Measurements from ENCODE around the gene CHD1. TPM values are rescaled to one million over a fixed set of nuclear protein-coding genes. Genes with fewer than 3 reads are reported as not detected.

Gene CHD1
- total and polyA plus RNA-seq, 9 of the 15 experiments (the other 6 are each of a cell fraction or from before 2014, with no cell fraction given), result 27.3 to 133 (median 58.7) TPM

- no peak for TF ChIP-seq PKNOX1 (IDR thresholded peaks at IDR 0.05)
- no peak for TF ChIP-seq ATF1 (CRISPR knock-in tag; IDR thresholded peaks at IDR 0.05)
- TF ChIP-seq ATF1 (tag; IDR thresholded peaks at IDR 0.05), result peak; percentile 83; the same call in 1 of the 2 replicates
- no peak for TF ChIP-seq CLOCK (CRISPR knock-in tag; IDR thresholded peaks at IDR 0.05; ENCODE audit: borderline replicate concordance)
- TF ChIP-seq SPI1 (IDR thresholded peaks at IDR 0.05; ENCODE audit: borderline replicate concordance, low read depth, low read length), result peak; percentile 44; the same call in 1 of the 2 replicates
- no peak for TF ChIP-seq ZNF24 (IDR thresholded peaks at IDR 0.05)
- peak; percentile 1; the same call in 1 of the 2 replicates for TF ChIP-seq MYC (IDR thresholded peaks at IDR 0.05; ENCODE audit: low read depth, low read length)
- no peak for TF ChIP-seq MYC (CRISPR knock-in tag; IDR thresholded peaks at IDR 0.05; ENCODE audit: borderline replicate concordance, low read depth)
- peak in 1 of 2 experiments; percentile 92; a peak in 1 of 4 replicates for TF ChIP-seq FOXK2 (conservative IDR thresholded peaks at IDR 0.05 in 1 of 2, IDR thresholded peaks at IDR 0.05 in 1 of 2; ENCODE audit: low read depth in 2 of 2)
- TF ChIP-seq ZNF197 (CRISPR knock-in tag; IDR thresholded peaks at IDR 0.05; ENCODE audit: low read depth), result no peak
- peak; percentile 43 for TF ChIP-seq ZBTB40 (IDR thresholded peaks at IDR 0.05)
- no peak for TF ChIP-seq ZBTB40 (CRISPR knock-in tag; IDR thresholded peaks at IDR 0.05)
- no peak for TF ChIP-seq MEIS2 (IDR thresholded peaks at IDR 0.05; ENCODE audit: partially characterized antibody)
- TF ChIP-seq ATF2 (CRISPR knock-in tag; IDR thresholded peaks at IDR 0.05), result no peak
Observed at GRCh38 chr5:98929710-98930298, 997 bp upstream of the CHD1 start (continued).
